HG03439 (cell line): ENCODE data around the gene PROSER3.
"Not testable (repeated sequence)": the region's sequence is repeated elsewhere in the genome, so short reads cannot be mapped to it uniquely, and the experiment has no call there.

ENCODE experiments used
- ATAC-seq: cut with Tn5 transposase; IDR thresholded peaks from one replicate; pipeline ENCODE4 v1.9.1; 2021; ENCODE audit warnings: mild to moderate bottlenecking, moderate library complexity; ENCODE audit not compliant: unreplicated experiment

The PROSER3 gene

GRCh38 chr19:35722461-35722860 lies 35.5 kb upstream of the PROSER3 start:
- ATAC-seq, result no peak

- ATAC-seq, result no peak
Observed at GRCh38 chr19:35722897-35723296, 35.1 kb upstream of the PROSER3 start.

- no peak for ATAC-seq
Observed at GRCh38 chr19:35723671-35724070, 34.3 kb upstream of the PROSER3 start.

GRCh38 chr19:35724132-35724531 lies 33.8 kb upstream of the PROSER3 start:
- not testable (repeated sequence) for ATAC-seq

DNA sequence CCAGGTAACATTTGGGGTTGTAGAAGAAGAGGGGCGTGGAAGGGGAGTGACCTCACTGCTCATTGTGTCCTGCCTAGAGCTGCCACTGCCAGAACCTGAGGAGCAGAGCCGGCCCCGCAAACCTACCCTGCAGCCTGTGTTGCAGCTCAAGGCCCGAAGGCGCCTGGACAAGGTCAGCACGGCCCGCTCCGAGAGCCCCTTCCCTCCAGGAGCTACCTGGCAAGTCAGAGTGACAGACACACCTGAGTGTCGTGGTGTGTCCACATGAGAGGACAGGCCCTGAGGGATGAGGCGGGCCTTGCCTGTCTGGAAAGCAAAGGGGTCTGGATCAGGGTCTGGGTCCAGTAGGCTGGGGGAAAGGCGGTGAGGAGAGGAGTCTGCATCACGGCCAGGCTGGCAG lies 33.4 kb upstream of the PROSER3 start:
- no peak for ATAC-seq

DNA sequence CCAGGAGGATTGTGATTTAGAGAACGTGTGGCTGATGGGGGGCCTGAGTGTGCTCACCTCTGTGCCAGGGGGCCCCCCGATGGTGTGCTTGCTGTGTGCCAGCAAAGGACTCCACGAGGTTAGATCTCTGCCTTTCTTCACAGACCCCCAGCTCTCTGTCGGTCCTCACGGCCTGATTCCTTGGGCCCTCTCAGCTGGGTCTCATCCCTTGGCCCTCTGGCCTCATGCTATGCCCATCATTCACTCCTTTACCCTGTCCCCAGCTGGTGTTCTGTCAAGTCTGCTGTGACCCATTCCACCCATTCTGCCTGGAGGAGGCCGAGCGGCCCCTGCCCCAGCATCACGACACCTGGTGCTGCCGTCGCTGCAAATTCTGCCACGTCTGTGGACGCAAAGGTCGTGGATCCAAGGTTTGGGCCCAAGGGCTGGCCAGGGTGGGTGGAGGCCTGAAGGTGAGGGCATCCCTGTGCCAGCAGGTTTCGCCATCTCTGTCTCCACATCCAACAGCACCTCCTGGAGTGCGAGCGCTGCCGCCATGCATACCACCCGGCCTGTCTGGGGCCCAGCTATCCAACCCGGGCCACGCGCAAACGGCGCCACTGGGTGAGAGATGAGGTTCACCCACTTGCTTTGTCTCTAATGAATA lies 32.6 kb upstream of the PROSER3 start:
- ATAC-seq, result no peak

DNA sequence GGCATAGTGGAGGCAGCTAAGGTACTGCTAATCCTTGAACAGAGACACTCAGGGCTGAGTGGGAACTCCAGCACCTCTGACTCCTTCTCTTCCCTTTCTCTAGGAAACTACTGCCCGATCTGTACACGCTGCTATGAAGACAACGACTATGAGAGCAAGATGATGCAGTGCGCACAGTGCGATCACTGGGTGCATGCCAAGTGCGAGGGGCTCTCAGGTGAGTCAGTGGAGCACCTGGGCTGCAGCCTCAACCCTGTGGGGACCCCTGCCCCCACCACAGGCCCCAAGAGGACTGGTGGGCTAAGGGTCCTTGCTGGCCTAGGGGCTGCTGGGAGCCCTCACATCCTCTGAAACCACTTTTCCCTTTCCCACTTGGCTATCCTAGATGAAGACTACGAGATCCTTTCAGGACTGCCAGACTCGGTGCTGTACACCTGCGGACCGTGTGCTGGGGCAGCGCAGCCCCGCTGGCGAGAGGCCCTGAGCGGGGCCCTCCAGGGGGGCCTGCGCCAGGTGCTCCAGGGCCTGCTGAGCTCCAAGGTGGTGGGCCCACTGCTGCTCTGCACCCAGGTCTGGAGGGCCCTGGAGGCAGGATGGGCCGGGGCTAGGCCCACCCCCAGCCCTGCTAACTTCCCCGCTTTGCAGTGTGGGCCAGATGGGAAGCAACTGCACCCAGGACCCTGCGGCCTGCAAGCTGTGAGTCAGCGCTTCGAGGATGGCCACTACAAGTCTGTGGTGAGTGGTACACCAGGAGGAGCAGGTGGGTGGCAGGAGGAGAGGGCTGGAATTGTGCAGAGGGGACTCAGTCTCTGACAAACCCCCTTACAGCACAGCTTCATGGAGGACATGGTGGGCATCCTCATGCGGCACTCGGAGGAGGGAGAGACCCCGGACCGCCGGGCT lies 30.7 kb upstream of the PROSER3 start:
- ATAC-seq, result no peak

- ATAC-seq, result no peak
Observed at GRCh38 chr19:35727956-35728706, 29.8 kb upstream of the PROSER3 start.

DNA sequence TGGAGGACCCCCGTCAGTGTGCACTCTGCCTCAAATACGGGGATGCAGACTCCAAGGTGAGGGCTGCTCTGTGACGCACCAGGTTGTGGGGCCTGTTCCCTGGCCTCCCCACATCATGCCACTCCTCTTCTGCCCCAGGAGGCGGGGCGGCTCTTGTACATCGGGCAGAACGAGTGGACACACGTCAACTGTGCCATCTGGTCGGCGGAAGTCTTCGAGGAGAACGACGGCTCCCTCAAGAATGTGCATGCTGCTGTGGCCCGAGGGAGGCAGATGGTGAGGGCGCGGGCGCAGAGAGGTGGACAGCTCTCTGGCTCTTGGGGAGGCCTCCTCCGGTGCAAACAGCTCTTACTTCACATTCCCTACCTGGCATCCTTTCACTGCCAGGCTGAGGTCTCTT lies 29.0 kb upstream of the PROSER3 start:
- ATAC-seq, result no peak

GRCh38 chr19:35729763-35730162 lies 28.2 kb upstream of the PROSER3 start:
- no peak for ATAC-seq

GRCh38 chr19:35730326-35730725 lies 27.6 kb upstream of the PROSER3 start:
- no peak for ATAC-seq

DNA sequence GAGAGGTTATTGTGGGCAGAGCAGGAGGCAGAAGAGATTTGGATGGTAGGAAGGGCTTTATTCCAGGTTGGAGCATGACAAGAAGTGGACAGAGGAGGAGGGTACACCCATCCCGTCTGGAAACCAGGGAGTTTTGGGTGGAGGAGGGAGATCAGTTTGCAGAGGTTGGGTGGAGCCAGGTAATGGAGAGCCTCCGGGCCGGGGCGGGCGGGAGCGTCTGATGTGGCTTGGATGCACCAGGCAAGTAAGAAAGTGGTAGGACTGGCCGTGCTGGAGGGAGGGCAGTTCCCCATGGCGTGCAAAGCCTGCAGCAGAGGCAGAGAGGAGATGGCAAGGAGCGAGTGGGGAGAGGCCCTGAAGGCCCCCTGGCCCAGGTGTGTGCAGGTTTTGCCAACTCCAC lies 26.6 kb upstream of the PROSER3 start:
- ATAC-seq, result no peak

- no peak for ATAC-seq
Observed at GRCh38 chr19:35731779-35732405, 26.1 kb upstream of the PROSER3 start.

GRCh38 chr19:35732540-35733179 lies 25.3 kb upstream of the PROSER3 start:
- ATAC-seq, result no peak

GRCh38 chr19:35733180-35734125 lies 24.5 kb upstream of the PROSER3 start:
- no peak for ATAC-seq

DNA sequence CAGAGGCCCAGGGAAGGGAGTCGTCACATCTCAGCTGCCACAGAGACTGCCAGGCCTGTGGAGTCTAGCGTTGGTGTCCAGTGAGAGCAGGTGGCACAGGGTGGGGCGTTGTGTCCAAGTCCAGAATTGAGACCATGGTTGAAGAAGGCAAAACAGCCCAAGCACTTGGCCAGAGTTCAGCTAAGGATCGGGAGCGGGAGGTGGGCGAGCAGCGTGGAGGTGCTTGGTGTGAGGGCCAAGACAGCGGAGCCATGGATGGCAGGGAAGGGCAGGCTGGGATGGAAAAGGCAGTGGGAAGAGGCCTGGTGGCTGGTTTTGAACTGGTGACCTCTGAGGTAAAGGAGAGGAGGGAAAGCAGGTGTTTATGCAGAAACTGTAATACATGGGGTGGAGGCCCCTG lies 23.7 kb upstream of the PROSER3 start:
- no peak for ATAC-seq

DNA sequence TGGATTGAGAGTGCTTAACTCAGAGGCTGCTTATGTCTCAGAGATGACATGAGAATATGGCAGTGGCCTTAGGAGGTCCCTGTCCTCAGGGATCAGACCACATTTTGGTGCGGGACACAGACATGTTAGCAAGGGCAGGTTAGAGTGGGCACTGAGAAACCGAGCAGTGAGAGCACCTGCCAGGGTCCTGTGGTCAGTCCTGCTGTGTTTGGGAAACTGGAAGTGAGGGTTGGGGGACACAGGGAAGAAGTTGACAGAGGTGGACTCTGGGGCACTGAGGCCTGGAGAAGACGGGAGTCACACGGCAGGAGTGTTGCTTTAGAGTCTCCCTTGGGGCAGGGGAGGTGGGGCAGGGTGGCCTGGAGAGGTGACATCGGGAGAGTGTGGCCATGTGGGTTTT lies 23.1 kb upstream of the PROSER3 start:
- ATAC-seq, result no peak

DNA sequence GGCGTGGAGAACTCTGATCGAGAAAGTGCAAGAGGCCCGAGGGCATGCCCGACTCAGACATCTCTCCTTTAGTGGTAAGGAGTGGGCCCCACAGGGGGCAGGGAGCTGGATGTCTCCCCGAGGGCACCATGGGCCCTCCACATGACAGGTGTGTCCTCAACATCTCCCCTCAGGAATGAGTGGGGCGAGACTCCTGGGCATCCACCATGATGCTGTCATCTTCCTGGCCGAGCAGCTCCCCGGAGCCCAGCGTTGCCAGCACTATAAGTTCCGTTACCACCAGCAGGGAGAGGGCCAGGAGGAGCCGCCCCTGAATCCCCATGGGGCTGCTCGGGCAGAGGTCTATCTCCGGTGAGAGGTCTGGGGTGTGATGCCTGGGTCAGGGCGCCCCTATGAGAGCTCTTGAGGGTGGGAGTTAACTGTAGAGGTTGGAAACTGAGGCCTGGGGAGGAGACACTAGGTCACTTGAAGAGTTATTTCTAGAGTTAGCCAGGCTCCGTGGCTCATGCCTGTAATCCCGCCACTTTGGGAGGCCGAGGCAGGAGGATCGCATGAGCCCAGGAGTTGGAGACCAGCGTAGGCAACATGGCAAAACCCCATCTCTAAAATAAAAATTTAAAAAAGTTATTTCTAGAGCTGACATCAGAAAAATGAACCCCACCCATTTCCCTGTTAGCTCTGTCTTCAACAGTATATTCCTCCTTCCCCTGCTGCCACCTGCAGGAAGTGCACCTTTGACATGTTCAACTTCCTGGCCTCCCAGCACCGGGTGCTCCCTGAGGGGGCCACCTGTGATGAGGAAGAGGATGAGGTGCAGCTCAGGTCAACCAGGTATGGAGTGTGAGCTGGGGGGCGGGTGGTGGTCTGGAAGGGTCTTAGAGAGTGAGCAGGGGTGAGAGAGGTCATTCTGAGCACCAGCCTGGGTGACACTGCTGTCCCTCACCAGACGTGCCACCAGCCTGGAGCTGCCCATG lies 20.8 kb upstream of the PROSER3 start:
- no peak for ATAC-seq
